IMR-90 (cell line): ENCODE results near the gene TMEM9. TPM values are rescaled to one million over a fixed set of nuclear protein-coding genes. Genes with fewer than 3 reads are reported as not detected.

Experiments used
- ATAC-seq: fragments of 200-7000 bp; cut with Tn5 transposase; 2 replicates; pipeline ENCODE4 v1.9.1; 2020; ENCODE audit warnings: low read depth, mild to moderate bottlenecking, moderate library complexity
- BruUV-seq: library from RNA; stranded (reverse); fragments of 400-500 nt; replicated peaks from 2 replicates; lab custom pipeline; 2021; lab: Mats Ljungman, UMichigan
- CTCF ChIA-PET: fragments of 300-600 bp; formaldehyde crosslinking; extraction: SDS; loops from one replicate; lab custom pipeline; 2021; ENCODE audit warnings: antibody characterized with exemption; lab: Yijun Ruan, JAX
- POLR2A ChIA-PET: fragments of 300-600 bp; sonication (Branson Sonifier 250); formaldehyde crosslinking; loops from one replicate; lab custom pipeline; 2022; ENCODE audit warnings: antibody characterized with exemption; ENCODE audit not compliant: unreplicated experiment; lab: Charles Lee
- DNase-seq: peaks from one replicate; pipeline ENCODE4 v3.0.0; 2013
- H2AFZ ChIP-seq: replicated peaks from 2 replicates; pipeline ENCODE3; 2013; ENCODE audit warnings: low read length, mild to moderate bottlenecking; ENCODE audit not compliant: poor library complexity
- H2AK5ac ChIP-seq: 2 replicates; pipeline ENCODE4 v1.6.1; 2013; ENCODE audit warnings: low read depth, low read length, inconsistent platforms
- H2AK9ac ChIP-seq: replicated peaks from 2 replicates; pipeline ENCODE3; 2013; ENCODE audit warnings: mild to moderate bottlenecking, low read depth, low read length, moderate library complexity; ENCODE audit not compliant: poor library complexity
- H2BK120ac ChIP-seq: 2 replicates; pipeline ENCODE4 v1.6.1; 2013; ENCODE audit warnings: low read depth, low read length, inconsistent platforms
- H2BK15ac ChIP-seq: 3 replicates; pipeline ENCODE4 v1.6.1; 2013; ENCODE audit warnings: low read depth, low read length, inconsistent platforms
- H2BK20ac ChIP-seq: 2 replicates; pipeline ENCODE4 v1.6.1; 2013; ENCODE audit warnings: low read depth, mild to moderate bottlenecking, inconsistent platforms, low read length, moderate library complexity
- H2BK5ac ChIP-seq: 2 replicates; pipeline ENCODE4 v1.6.1; 2013; ENCODE audit warnings: mild to moderate bottlenecking, low read depth, low read length, inconsistent platforms; ENCODE audit not compliant: poor library complexity, severe bottlenecking
- H3K14ac ChIP-seq: replicated peaks from 2 replicates; pipeline ENCODE4 v1.6.1; 2013; ENCODE audit warnings: low read depth, low read length, inconsistent platforms
- H3K18ac ChIP-seq: 2 replicates; pipeline ENCODE4 v1.6.1; 2013; ENCODE audit warnings: low read depth, low read length, control low read depth
- H3K23ac ChIP-seq: 2 replicates; pipeline ENCODE4 v1.6.1; 2013; ENCODE audit warnings: low read depth, low read length, inconsistent platforms
- H3K27ac ChIP-seq: 2 replicates; pipeline ENCODE4 v1.5.1; 2013; ENCODE audit warnings: mild to moderate bottlenecking, control low read depth, low read length; ENCODE audit not compliant: insufficient read depth
- H3K27me3 ChIP-seq: 2 replicates; pipeline ENCODE4 v1.6.1; 2013; ENCODE audit warnings: low read length; ENCODE audit not compliant: control insufficient read depth, insufficient read depth
- H3K36me3 ChIP-seq: 2 replicates; pipeline ENCODE4 v1.6.1; 2013; ENCODE audit warnings: low read length, mixed read lengths; ENCODE audit not compliant: control insufficient read depth, insufficient read depth
- H3K4ac ChIP-seq: 2 replicates; pipeline ENCODE4 v1.6.1; 2013; ENCODE audit warnings: low read depth, low read length, inconsistent platforms
- H3K4me1 ChIP-seq: 2 replicates; pipeline ENCODE4 v1.6.1; 2013; ENCODE audit warnings: low read length, mixed read lengths; ENCODE audit not compliant: control insufficient read depth, insufficient read depth
- H3K4me2 ChIP-seq: 2 replicates; pipeline ENCODE4 v1.6.1; 2013; ENCODE audit warnings: low read depth, mild to moderate bottlenecking, control low read depth, low read length, moderate library complexity
- H3K4me3 ChIP-seq: 2 replicates; pipeline ENCODE4 v1.5.1; 2013; ENCODE audit warnings: low read depth, mild to moderate bottlenecking, control low read depth, low read length, moderate library complexity; ENCODE audit not compliant: insufficient read depth
- H3K56ac ChIP-seq: 2 replicates; pipeline ENCODE4 v1.6.1; 2013; ENCODE audit warnings: low read length, inconsistent platforms; ENCODE audit not compliant: insufficient read depth; ENCODE audit errors: extremely low read depth
- H3K79me1 ChIP-seq, 2 experiments: 2 replicates each; pipeline ENCODE4 v1.6.1; 2013; ENCODE audit warnings: low read length in 2 of 2, inconsistent platforms in 1 of 2, low read depth in 1 of 2
- H3K9ac ChIP-seq: 2 replicates; pipeline ENCODE4 v1.6.1; 2013; ENCODE audit warnings: low read depth, low read length, control low read depth
- H3K9me1 ChIP-seq: 2 replicates; pipeline ENCODE4 v1.6.1; 2013; ENCODE audit warnings: low read length, inconsistent platforms; ENCODE audit not compliant: insufficient read depth
- H3K9me3 ChIP-seq: 2 replicates; pipeline ENCODE4 v1.6.1; 2013; ENCODE audit warnings: low read length; ENCODE audit not compliant: control insufficient read depth, insufficient read depth
- H4K20me1 ChIP-seq: 2 replicates; pipeline ENCODE4 v1.6.1; 2013; ENCODE audit warnings: low read length, inconsistent platforms; ENCODE audit not compliant: insufficient read depth
- H4K5ac ChIP-seq: 2 replicates; pipeline ENCODE4 v1.6.1; 2013; ENCODE audit warnings: mild to moderate bottlenecking, low read depth, low read length, control low read depth
- H4K8ac ChIP-seq, 2 experiments: 2 replicates each; pipeline ENCODE4 v1.6.1; 2013; ENCODE audit warnings: low read depth in 2 of 2, low read length in 2 of 2, control low read depth in 1 of 2, inconsistent platforms in 1 of 2
- H4K91ac ChIP-seq: 2 replicates; pipeline ENCODE4 v1.6.1; 2013; ENCODE audit warnings: low read depth, low read length, inconsistent platforms; ENCODE audit not compliant: insufficient read depth
- CTCF ChIP-seq: conservative IDR thresholded peaks from 2 replicates; pipeline ENCODE4 v1.5.1; 2012; ENCODE audit warnings: mild to moderate bottlenecking, low read depth, low read length, improper control_type of control experiment
- ELK1 ChIP-seq: fragments of 150-350 bp; IDR thresholded peaks from 2 replicates; pipeline ENCODE4 v1.6.1; 2016; ENCODE audit warnings: low read depth, mild to moderate bottlenecking, low read length, moderate library complexity, borderline replicate concordance
- MAFK ChIP-seq: IDR thresholded peaks from 2 replicates; pipeline ENCODE4 v1.6.1; 2012; ENCODE audit warnings: low read depth, low read length, improper control_type of control experiment
- MXI1 ChIP-seq: IDR thresholded peaks from 2 replicates; pipeline ENCODE4 v1.6.1; 2012; ENCODE audit warnings: low read depth, mild to moderate bottlenecking, low read length, moderate library complexity, borderline replicate concordance
- RAD21 ChIP-seq: IDR thresholded peaks from 2 replicates; pipeline ENCODE4 v1.6.1; 2012; ENCODE audit warnings: low read length, improper control_type of control experiment
- RCOR1 ChIP-seq: IDR thresholded peaks from 2 replicates; pipeline ENCODE4 v1.6.1; 2012; ENCODE audit warnings: mild to moderate bottlenecking, low read length, improper control_type of control experiment; ENCODE audit not compliant: insufficient replicate concordance
- WGBS, 2 experiments: methylation state at CpG; one replicate each; pipeline versions ENCODE4 v1.1.5 to v1.1.7; 2013; ENCODE audit warnings: missing lambda C conversion rate in 2 of 2; ENCODE audit not compliant: insufficient read length in 1 of 2; ENCODE audit errors: extremely low coverage in 2 of 2; 5-methylcytosine and 5-hydroxymethylcytosine counted together
- dilution Hi-C: fragments of 300-500 bp; cut with HindIII; formaldehyde crosslinking; loops from one replicate; pipeline ENCODE4 v1.14.3; 2018; ENCODE audit warnings: low sequenced_read_pairs; ENCODE audit not compliant: unreplicated experiment
- in situ Hi-C: fragments of 300-500 bp; cut with MboI; formaldehyde crosslinking; loops from 3 replicates; pipeline ENCODE4 v1.14.3; 2019; ENCODE audit warnings: low sequenced_read_pairs, inconsistent platforms, mixed read lengths
- intact Hi-C: fragments of 100-400 bp; cut with micrococcal nuclease; formaldehyde crosslinking; loops from 2 replicates; pipeline ENCODE4 v1.10.0; 2022
- polyA plus RNA-seq, 3 experiments: library from polyadenylated mRNA; depleted of rRNA; stranded (reverse); fragments of >200 nt; gene quantifications; 2 replicates each; pipeline ENCODE4 v1.2.3, GENCODE V29; 2012; ENCODE audit warnings: low replicate concordance in 1 of 3
- total RNA-seq: library from RNA; depleted of rRNA; stranded (reverse); fragments of >200 nt; gene quantifications from 2 replicates; pipeline ENCODE4 v1.2.3, GENCODE V29; 2012

TMEM9 gene
- total and polyA plus RNA-seq, 2 of the 4 experiments (the other 2 are of a cell fraction), result 76.7 to 107 TPM

DNA sequence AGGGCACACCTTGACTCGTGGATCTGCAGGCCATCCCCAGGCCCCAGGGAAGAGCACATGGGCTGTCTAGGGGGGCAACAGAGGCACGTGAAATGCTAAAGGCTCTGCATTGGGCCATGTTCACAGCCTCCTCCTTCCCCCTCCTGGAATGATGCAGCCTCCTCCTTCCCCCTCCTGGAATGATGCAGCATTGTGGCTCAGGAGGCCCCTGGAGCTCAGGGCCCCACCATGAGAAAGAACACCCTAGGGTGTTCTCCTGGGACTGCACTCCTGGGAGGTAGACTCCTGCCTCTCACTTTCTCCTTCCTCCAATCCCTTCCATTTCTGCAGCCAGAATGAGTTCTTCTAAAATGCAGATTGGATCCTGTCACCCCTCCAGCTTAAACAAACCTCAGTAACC is 34.8 kb upstream of the TMEM9 start:
- dilution Hi-C loops, result no loop called here
- H2BK5ac ChIP-seq, result no peak overlapping the region
- no peak overlapping the region for H4K91ac ChIP-seq
- H3K4me3 ChIP-seq, result no peak overlapping the region
- no peak overlapping the region for H3K9ac ChIP-seq
- H3K9me1 ChIP-seq, result peaks cover 15% of the 10 kb centered on the region
- H4K8ac ChIP-seq, result no peak overlapping the region
- no peak overlapping the region for H2AK5ac ChIP-seq
- WGBS, 2 experiments, result no CpG with 5 or more reads among the region's 2 CpGs
- H2BK120ac ChIP-seq, result no peak overlapping the region
- no TSS peak for BruUV-seq
- no peak overlapping the region for H4K5ac ChIP-seq
- no peak overlapping the region for H3K18ac ChIP-seq
- in situ Hi-C loops, result no loop called here
- H4K20me1 ChIP-seq, result no peaks in the 10 kb centered on the region
- H3K56ac ChIP-seq, result no peak overlapping the region
- no peak overlapping the region for H2BK15ac ChIP-seq
- no peaks in the 10 kb centered on the region for H3K79me1 ChIP-seq
- H3K9me3 ChIP-seq, result no peaks in the 10 kb centered on the region
- no peak overlapping the region for H3K27ac ChIP-seq
- DNase-seq, result no peak
- ATAC-seq, result no peak
- CTCF ChIA-PET, result no interaction called here
- no peak overlapping the region for H3K23ac ChIP-seq
- H3K4me1 ChIP-seq, result peaks cover 6% of the 10 kb centered on the region
- no peak overlapping the region for H2AK9ac ChIP-seq
- no peak overlapping the region for H2AFZ ChIP-seq
- no peak overlapping the region for H2BK20ac ChIP-seq
- no peak overlapping the region for H3K14ac ChIP-seq
- H3K4me2 ChIP-seq, result no peak overlapping the region
- intact Hi-C loops, result loop anchor here (10.0 kb wide), 1 partner anchor 104 kb away; no protein-coding TSS in a partner anchor
- no peak overlapping the region for H3K4ac ChIP-seq
- POLR2A ChIA-PET, result no interaction called here
- H3K36me3 ChIP-seq, result no peaks in the 10 kb centered on the region
- TF ChIP-seq MAFK, result no peak
- no peak for TF ChIP-seq CTCF
- no peak for TF ChIP-seq MXI1
- no peak for TF ChIP-seq RAD21
- TF ChIP-seq RCOR1, result no peak
- no peak for TF ChIP-seq ELK1
- no peaks in the 10 kb centered on the region for H3K27me3 ChIP-seq
